ENCODE results near the gene VEZT.

DNA sequence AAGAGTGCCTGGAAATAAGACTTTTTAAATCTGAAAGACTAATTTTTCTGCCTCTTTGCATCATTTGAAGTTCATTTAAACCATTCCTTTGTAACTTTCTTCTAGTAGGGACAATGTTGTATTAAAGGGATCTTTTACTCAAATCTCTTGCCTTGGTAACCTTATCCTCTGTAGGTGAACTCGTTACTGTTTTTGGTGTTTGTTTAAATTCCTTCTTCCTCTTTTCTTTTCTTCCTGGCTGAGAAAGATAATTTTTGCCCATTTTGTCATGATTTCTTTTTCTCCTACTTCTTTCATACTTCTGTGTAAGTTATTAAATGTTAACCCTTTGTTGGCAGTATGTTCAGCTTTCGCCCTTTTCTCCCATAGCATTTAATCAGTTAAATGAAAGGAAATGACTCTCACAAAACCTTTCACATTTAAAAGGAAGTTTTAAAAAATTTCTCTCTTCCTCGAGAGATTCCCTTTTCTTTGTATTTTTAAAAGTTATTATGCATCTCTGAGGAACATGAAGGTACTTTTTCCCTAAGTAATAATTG lies 10.3 kb downstream of the VEZT start:
- TF ChIP-seq, protein P1, sequence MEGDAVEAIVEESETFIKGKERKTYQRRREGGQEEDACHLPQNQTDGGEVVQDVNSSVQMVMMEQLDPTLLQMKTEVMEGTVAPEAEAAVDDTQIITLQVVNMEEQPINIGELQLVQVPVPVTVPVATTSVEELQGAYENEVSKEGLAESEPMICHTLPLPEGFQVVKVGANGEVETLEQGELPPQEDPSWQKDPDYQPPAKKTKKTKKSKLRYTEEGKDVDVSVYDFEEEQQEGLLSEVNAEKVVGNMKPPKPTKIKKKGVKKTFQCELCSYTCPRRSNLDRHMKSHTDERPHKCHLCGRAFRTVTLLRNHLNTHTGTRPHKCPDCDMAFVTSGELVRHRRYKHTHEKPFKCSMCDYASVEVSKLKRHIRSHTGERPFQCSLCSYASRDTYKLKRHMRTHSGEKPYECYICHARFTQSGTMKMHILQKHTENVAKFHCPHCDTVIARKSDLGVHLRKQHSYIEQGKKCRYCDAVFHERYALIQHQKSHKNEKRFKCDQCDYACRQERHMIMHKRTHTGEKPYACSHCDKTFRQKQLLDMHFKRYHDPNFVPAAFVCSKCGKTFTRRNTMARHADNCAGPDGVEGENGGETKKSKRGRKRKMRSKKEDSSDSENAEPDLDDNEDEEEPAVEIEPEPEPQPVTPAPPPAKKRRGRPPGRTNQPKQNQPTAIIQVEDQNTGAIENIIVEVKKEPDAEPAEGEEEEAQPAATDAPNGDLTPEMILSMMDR (IDR thresholded peaks at IDR 0.05; ENCODE audit: insufficient read depth, low read length) = no peak
- no peak for TF ChIP-seq POLR2AphosphoS5 (IDR thresholded peaks at IDR 0.05; ENCODE audit: low read depth)
- TF ChIP-seq GABPA (IDR thresholded peaks at IDR 0.05; ENCODE audit: low read depth) = no peak
- TF ChIP-seq SPI1 (IDR thresholded peaks at IDR 0.05; ENCODE audit: borderline replicate concordance, low read depth) = no peak; the same call in 1 of the 2 replicates
- TF ChIP-seq, protein P2, sequence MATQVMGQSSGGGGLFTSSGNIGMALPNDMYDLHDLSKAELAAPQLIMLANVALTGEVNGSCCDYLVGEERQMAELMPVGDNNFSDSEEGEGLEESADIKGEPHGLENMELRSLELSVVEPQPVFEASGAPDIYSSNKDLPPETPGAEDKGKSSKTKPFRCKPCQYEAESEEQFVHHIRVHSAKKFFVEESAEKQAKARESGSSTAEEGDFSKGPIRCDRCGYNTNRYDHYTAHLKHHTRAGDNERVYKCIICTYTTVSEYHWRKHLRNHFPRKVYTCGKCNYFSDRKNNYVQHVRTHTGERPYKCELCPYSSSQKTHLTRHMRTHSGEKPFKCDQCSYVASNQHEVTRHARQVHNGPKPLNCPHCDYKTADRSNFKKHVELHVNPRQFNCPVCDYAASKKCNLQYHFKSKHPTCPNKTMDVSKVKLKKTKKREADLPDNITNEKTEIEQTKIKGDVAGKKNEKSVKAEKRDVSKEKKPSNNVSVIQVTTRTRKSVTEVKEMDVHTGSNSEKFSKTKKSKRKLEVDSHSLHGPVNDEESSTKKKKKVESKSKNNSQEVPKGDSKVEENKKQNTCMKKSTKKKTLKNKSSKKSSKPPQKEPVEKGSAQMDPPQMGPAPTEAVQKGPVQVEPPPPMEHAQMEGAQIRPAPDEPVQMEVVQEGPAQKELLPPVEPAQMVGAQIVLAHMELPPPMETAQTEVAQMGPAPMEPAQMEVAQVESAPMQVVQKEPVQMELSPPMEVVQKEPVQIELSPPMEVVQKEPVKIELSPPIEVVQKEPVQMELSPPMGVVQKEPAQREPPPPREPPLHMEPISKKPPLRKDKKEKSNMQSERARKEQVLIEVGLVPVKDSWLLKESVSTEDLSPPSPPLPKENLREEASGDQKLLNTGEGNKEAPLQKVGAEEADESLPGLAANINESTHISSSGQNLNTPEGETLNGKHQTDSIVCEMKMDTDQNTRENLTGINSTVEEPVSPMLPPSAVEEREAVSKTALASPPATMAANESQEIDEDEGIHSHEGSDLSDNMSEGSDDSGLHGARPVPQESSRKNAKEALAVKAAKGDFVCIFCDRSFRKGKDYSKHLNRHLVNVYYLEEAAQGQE (IDR thresholded peaks at IDR 0.05; ENCODE audit: insufficient replicate concordance, low read depth) = no peak
